K562 (cell line): ENCODE results near the gene UNC5B. TPM values are rescaled to one million over a fixed set of nuclear protein-coding genes. Genes with fewer than 3 reads are reported as not detected.

Experiments used
- CBX5 ChIP-seq: IDR thresholded peaks from 2 replicates; pipeline ENCODE4 v1.6.1; 2014; ENCODE audit warnings: low read depth, borderline replicate concordance
- CEBPG ChIP-seq, 3 experiments: fragments of 200-800 bp in 1 of 3; sonication (Bioruptor generic) in 1 of 3; sonication (generic) in 1 of 3; formaldehyde crosslinking in 1 of 3; IDR thresholded peaks in 2 of 3; conservative IDR thresholded peaks in 1 of 3; 2 replicates each; pipeline versions ENCODE4 v1.6.1 to v1.8.0; 2016 to 2022; ENCODE audit warnings: missing compliant biosample characterization in 2 of 3, missing genetic modification characterization in 2 of 3, mild to moderate bottlenecking in 1 of 3, missing genetic modification reagents in 1 of 3
- COPS2 ChIP-seq: fragments of 450-650 bp; conservative IDR thresholded peaks from 2 replicates; pipeline ENCODE4 v1.6.1; 2016; ENCODE audit warnings: mild to moderate bottlenecking, moderate library complexity
- ELF2 ChIP-seq: fragments of 250-450 bp; sonication (Bioruptor Pico); IDR thresholded peaks from 2 replicates; pipeline ENCODE4 v1.5.0; 2021; ENCODE audit warnings: mild to moderate bottlenecking
- ESRRA ChIP-seq: fragments of 450-650 bp; IDR thresholded peaks from 2 replicates; pipeline ENCODE4 v1.6.1; 2014; ENCODE audit warnings: low read depth, mild to moderate bottlenecking, moderate library complexity, borderline replicate concordance
- FOXA1 ChIP-seq: fragments of 450-650 bp; IDR thresholded peaks from 2 replicates; pipeline ENCODE4 v1.6.1; 2016; ENCODE audit warnings: mild to moderate bottlenecking, borderline replicate concordance
- HNRNPLL ChIP-seq: fragments of 200-400 bp; formaldehyde crosslinking; IDR thresholded peaks from 2 replicates; pipeline ENCODE4 v1.6.1; 2017; ENCODE audit warnings: low read length, low read depth, mild to moderate bottlenecking; ENCODE audit not compliant: poor library complexity, severe bottlenecking
- KDM5B ChIP-seq: fragments of 200-600 bp; sonication (generic); IDR thresholded peaks from 2 replicates; pipeline ENCODE4 v1.6.1; 2012; ENCODE audit warnings: low read depth, mild to moderate bottlenecking, moderate library complexity, low read length, control low read depth, inconsistent platforms; ENCODE audit not compliant: insufficient replicate concordance
- NRF1 ChIP-seq, 2 experiments: fragments of 450-650 bp; IDR thresholded peaks in 1 of 2; conservative IDR thresholded peaks in 1 of 2; 2 replicates each; pipeline ENCODE4 v1.6.1; 2014; ENCODE audit warnings: mild to moderate bottlenecking in 2 of 2
- PHB2 ChIP-seq: fragments of 450-650 bp; IDR thresholded peaks from 2 replicates; pipeline ENCODE4 v1.6.1; 2017; ENCODE audit warnings: low read depth
- TBL1XR1 ChIP-seq, 2 experiments: IDR thresholded peaks; 2 replicates each; pipeline ENCODE4 v1.6.1; 2012; ENCODE audit warnings: improper control_type of control experiment in 2 of 2, low read length in 2 of 2, mild to moderate bottlenecking in 1 of 2
- ZBTB1 ChIP-seq: sonication (generic); formaldehyde crosslinking; IDR thresholded peaks from 2 replicates; pipeline ENCODE4 v1.8.1; 2023; ENCODE audit warnings: missing genetic modification reagents, low read depth, mild to moderate bottlenecking, borderline replicate concordance
- ZNF431 ChIP-seq: sonication (generic); formaldehyde crosslinking; IDR thresholded peaks from 2 replicates; pipeline ENCODE4 v1.8.0; 2022; ENCODE audit warnings: mild to moderate bottlenecking, missing genetic modification reagents
- ZNF668 ChIP-seq: fragments of 250-450 bp; sonication (Bioruptor Pico); IDR thresholded peaks from 2 replicates; pipeline ENCODE4 v1.8.0; 2022; ENCODE audit warnings: mild to moderate bottlenecking, inconsistent platforms
- ZNF764 ChIP-seq: fragments of 250-450 bp; sonication (Bioruptor Pico); IDR thresholded peaks from 2 replicates; pipeline ENCODE4 v1.4.0; 2020; ENCODE audit warnings: low read depth, mild to moderate bottlenecking, moderate library complexity
- polyA plus RNA-seq, 8 experiments: library from polyadenylated mRNA; depleted of rRNA in 4 of 8; stranded (reverse) in 5 of 8; unstranded in 3 of 8; fragments of >200 nt; fragmentation: Nextera tagmentation in 2 of 8; fragmentation: Illumina TruSeq in 1 of 8; extraction: Ambion mirVana in 2 of 8; extraction: Trizol in 1 of 8; gene quantifications; 2 replicates each; pipeline versions ENCODE4 v1.2.1 to v1.2.3, GENCODE V29; 2011 to 2014; ENCODE audit warnings: inconsistent platforms in 1 of 8, missing spikeins in 1 of 8
- total RNA-seq, 7 experiments: library from RNA; depleted of rRNA in 6 of 7; stranded (reverse); fragments of >200 nt in 6 of 7; fragmentation: Illumina TruSeq in 2 of 7; extraction: Trizol in 2 of 7; gene quantifications; 2 replicates each; pipeline versions ENCODE4 v1.2.1 to v1.2.3, GENCODE V29; 2011 to 2021; ENCODE audit warnings: low replicate concordance in 1 of 7
- TF ChIP-seq, protein P1 (sequence below): sonication (generic); formaldehyde crosslinking; IDR thresholded peaks from 2 replicates; pipeline ENCODE4 v1.8.0; 2022; ENCODE audit warnings: mild to moderate bottlenecking, missing genetic modification reagents
- TF ChIP-seq, protein P2 (sequence below), 3 experiments: IDR thresholded peaks in 2 of 3; conservative IDR thresholded peaks in 1 of 3; 2 replicates each; pipeline ENCODE4 v1.5.1; 2011 to 2012; ENCODE audit warnings: low read length in 3 of 3, mild to moderate bottlenecking in 3 of 3, control low read depth in 2 of 3, improper control_type of control experiment in 1 of 3, inconsistent platforms in 1 of 3, low read depth in 1 of 3, mixed read lengths in 1 of 3, moderate library complexity in 1 of 3; ENCODE audit not compliant: insufficient read depth in 2 of 3
- TF ChIP-seq, protein P3 (sequence below): sonication (generic); formaldehyde crosslinking; IDR thresholded peaks from 2 replicates; pipeline ENCODE4 v1.8.0; 2022; ENCODE audit warnings: mild to moderate bottlenecking, missing genetic modification reagents

Gene UNC5B
- total and polyA plus RNA-seq, 9 of the 15 experiments (the other 6 are each of a cell fraction or from before 2014, with no cell fraction given), result 0.10 to 8.4 (median 2.1) TPM

DNA sequence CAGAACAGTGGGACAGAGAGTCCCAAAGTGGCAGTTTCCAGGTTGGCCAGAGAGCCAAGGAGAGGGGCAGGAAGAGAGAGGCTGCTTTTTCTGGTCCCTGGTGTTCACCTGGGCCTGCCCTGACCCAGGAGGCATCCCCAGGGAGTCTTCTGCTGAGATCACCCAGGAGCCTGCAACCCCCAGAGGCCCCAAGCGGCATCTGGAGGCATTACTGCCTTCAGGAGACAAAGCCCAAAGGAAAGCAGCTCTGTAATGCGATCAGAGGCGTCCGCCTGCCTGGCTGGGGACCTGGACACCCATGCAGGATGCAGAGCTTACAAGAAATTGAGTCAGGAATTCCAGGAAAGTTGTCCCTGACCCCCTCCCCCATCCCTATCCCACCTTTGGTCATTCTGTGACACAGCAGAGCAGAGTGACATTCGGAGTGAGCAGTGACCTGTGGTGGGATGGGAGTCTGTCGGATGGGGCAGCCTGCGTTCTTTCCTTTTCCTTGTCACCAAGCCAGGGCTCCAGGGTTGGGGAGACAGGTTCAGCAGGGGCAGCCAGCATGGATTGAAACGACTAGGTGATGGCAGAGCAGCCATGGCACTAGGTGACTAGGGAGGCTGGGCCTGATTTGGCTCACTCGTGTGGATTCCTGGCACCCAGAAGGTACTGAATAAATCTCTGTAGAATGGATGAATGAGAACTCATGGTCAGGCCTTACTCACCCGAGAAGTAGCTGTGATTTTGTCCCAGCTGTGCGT, 10.4 kb downstream of the UNC5B start (continued):
- peak; percentile 29; the same call in 1 of the 2 replicates for TF ChIP-seq CEBPG (CRISPR knock-in tag; IDR thresholded peaks at IDR 0.05)
- TF ChIP-seq CEBPG (tag; conservative IDR thresholded peaks at IDR 0.05 in 1 of 2, IDR thresholded peaks at IDR 0.05 in 1 of 2), result no peak
- TF ChIP-seq TBL1XR1 (IDR thresholded peaks at IDR 0.05; ENCODE audit: low read length in 2 of 2), result no peak
- no peak for TF ChIP-seq ZNF431
- 0 out of 2 replicates have a peak, but pooled peaks have one; percentile 31 for TF ChIP-seq ELF2
- no peak for TF ChIP-seq HNRNPLL
- TF ChIP-seq ZBTB1 (CRISPR knock-in tag), result no peak
- TF ChIP-seq FOXA1, result no peak
- TF ChIP-seq, protein P1, sequence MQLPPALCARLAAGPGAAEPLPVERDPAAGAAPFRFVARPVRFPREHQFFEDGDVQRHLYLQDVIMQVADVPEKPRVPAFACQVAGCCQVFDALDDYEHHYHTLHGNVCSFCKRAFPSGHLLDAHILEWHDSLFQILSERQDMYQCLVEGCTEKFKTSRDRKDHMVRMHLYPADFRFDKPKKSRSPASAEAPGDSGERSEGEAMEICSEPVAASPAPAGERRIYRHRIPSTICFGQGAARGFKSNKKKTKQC, result peak; percentile 27; the same call in 1 of the 2 replicates
- TF ChIP-seq ESRRA, result no peak
- no peak for TF ChIP-seq COPS2
- no peak for TF ChIP-seq KDM5B
- no peak for TF ChIP-seq ZNF764 (CRISPR knock-in tag)
- no peak for TF ChIP-seq PHB2
- TF ChIP-seq NRF1 (conservative IDR thresholded peaks at IDR 0.05 in 1 of 2, IDR thresholded peaks at IDR 0.05 in 1 of 2), result no peak
- TF ChIP-seq, protein P2, sequence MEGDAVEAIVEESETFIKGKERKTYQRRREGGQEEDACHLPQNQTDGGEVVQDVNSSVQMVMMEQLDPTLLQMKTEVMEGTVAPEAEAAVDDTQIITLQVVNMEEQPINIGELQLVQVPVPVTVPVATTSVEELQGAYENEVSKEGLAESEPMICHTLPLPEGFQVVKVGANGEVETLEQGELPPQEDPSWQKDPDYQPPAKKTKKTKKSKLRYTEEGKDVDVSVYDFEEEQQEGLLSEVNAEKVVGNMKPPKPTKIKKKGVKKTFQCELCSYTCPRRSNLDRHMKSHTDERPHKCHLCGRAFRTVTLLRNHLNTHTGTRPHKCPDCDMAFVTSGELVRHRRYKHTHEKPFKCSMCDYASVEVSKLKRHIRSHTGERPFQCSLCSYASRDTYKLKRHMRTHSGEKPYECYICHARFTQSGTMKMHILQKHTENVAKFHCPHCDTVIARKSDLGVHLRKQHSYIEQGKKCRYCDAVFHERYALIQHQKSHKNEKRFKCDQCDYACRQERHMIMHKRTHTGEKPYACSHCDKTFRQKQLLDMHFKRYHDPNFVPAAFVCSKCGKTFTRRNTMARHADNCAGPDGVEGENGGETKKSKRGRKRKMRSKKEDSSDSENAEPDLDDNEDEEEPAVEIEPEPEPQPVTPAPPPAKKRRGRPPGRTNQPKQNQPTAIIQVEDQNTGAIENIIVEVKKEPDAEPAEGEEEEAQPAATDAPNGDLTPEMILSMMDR (IDR thresholded peaks at IDR 0.05 in 2 of 3, conservative IDR thresholded peaks at IDR 0.05 in 1 of 3; ENCODE audit: insufficient read depth in 2 of 3, low read depth in 1 of 3, low read length in 3 of 3), result peak; percentile 39 to 45 (median 44); a peak in 4 of 6 replicates
- no peak for TF ChIP-seq ZNF668 (CRISPR knock-in tag)
- no peak for TF ChIP-seq CBX5
- TF ChIP-seq, protein P3, sequence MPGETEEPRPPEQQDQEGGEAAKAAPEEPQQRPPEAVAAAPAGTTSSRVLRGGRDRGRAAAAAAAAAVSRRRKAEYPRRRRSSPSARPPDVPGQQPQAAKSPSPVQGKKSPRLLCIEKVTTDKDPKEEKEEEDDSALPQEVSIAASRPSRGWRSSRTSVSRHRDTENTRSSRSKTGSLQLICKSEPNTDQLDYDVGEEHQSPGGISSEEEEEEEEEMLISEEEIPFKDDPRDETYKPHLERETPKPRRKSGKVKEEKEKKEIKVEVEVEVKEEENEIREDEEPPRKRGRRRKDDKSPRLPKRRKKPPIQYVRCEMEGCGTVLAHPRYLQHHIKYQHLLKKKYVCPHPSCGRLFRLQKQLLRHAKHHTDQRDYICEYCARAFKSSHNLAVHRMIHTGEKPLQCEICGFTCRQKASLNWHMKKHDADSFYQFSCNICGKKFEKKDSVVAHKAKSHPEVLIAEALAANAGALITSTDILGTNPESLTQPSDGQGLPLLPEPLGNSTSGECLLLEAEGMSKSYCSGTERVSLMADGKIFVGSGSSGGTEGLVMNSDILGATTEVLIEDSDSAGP (CRISPR knock-in tag), result 0 out of 2 replicates have a peak, but pooled peaks have one; percentile 41
